B cell (primary cell): ENCODE results near the gene THSD4. TPM values are rescaled to one million over a fixed set of nuclear protein-coding genes. Genes with fewer than 3 reads are reported as not detected.

Experiments used
- ATAC-seq: fragments of 200-7000 bp; cut with Tn5 transposase; one replicate; pipeline ENCODE4 v1.10.0; 2021; ENCODE audit warnings: low read depth, mild to moderate bottlenecking, moderate number of reproducible peaks, moderate library complexity
- CTCF ChIA-PET: fragments of 350-600 bp; sonication (Branson Sonifier 250); formaldehyde crosslinking; loops from one replicate; lab custom pipeline; 2021; ENCODE audit warnings: antibody characterized with exemption, inconsistent platforms; lab: Charles Lee
- POLR2A ChIA-PET: fragments of 350-600 bp; sonication (Branson Sonifier 250); formaldehyde crosslinking; loops from one replicate; lab custom pipeline; 2021; ENCODE audit warnings: antibody characterized with exemption; lab: Charles Lee
- DNase-seq: peaks from one replicate; pipeline ENCODE4 v3.0.0; 2013
- H2AFZ ChIP-seq: 2 replicates; pipeline ENCODE4 v1.6.1; 2012; ENCODE audit warnings: mild to moderate bottlenecking, low read depth, low read length; ENCODE audit not compliant: insufficient read depth, poor library complexity, severe bottlenecking
- H3K27ac ChIP-seq, 2 donors: 1 replicate in 1 of 2; 2 replicates in 1 of 2; pipeline ENCODE4 v1.5.1; 2012 to 2013; ENCODE audit warnings: low read length in 2 of 2, mild to moderate bottlenecking in 2 of 2, moderate library complexity in 1 of 2
- H3K27me3 ChIP-seq, 4 experiments: fragments of 200-600 bp in 1 of 4; sonication (generic) in 1 of 4; replicated peaks in 1 of 4; 1 replicate in 2 of 4; 2 replicates in 2 of 4; pipeline versions ENCODE4 v1.6.1 to v1.7.0; 2013 to 2016; ENCODE audit warnings: low read length in 3 of 4, mild to moderate bottlenecking in 2 of 4, mixed read lengths in 1 of 4, moderate library complexity in 1 of 4; ENCODE audit not compliant: insufficient read depth in 4 of 4, control insufficient read depth in 3 of 4; ENCODE audit errors: control extremely low read depth in 1 of 4
- H3K36me3 ChIP-seq, 2 experiments: replicated peaks in 1 of 2; 1 replicate in 1 of 2; 2 replicates in 1 of 2; pipeline versions ENCODE4 v1.6.1 to v1.7.1; 2013; ENCODE audit warnings: low read length in 1 of 2; ENCODE audit not compliant: insufficient read depth in 2 of 2, control insufficient read depth in 1 of 2; ENCODE audit errors: control extremely low read depth in 1 of 2, extremely low read depth in 1 of 2
- H3K4me1 ChIP-seq, 2 donors: fragments of 200-600 bp in 1 of 2; sonication (generic) in 1 of 2; 1 replicate in 1 of 2; 2 replicates in 1 of 2; pipeline versions ENCODE4 v1.5.1 to v1.6.1; 2013 to 2017; ENCODE audit warnings: low read length in 2 of 2; ENCODE audit not compliant: control insufficient read depth in 2 of 2, insufficient read depth in 2 of 2
- H3K4me2 ChIP-seq: replicated peaks from 2 replicates; pipeline ENCODE3; 2012; ENCODE audit warnings: mild to moderate bottlenecking, low read depth, low read length; ENCODE audit not compliant: poor library complexity, severe bottlenecking
- H3K4me3 ChIP-seq, 5 experiments: fragments of 200-600 bp in 1 of 5; sonication (generic) in 1 of 5; 1 replicate in 3 of 5; 2 replicates in 2 of 5; pipeline versions ENCODE4 v1.5.1 to v1.7.0; 2011 to 2016; ENCODE audit warnings: low read length in 4 of 5, mild to moderate bottlenecking in 4 of 5, low read depth in 2 of 5, control low read depth in 1 of 5, moderate library complexity in 1 of 5; ENCODE audit not compliant: insufficient read depth in 1 of 5; ENCODE audit errors: control extremely low read depth in 1 of 5, extremely low read depth in 1 of 5
- H3K79me2 ChIP-seq: fragments of 200-600 bp; sonication (generic); one replicate; pipeline ENCODE4 v1.6.0; 2016; ENCODE audit warnings: low read length; ENCODE audit not compliant: control insufficient read depth, insufficient read depth
- H3K9ac ChIP-seq: fragments of 200-600 bp; sonication (generic); 2 replicates; pipeline ENCODE4 v1.6.1; 2017; ENCODE audit warnings: mild to moderate bottlenecking, low read length, moderate library complexity
- H3K9me3 ChIP-seq, 3 donors: one replicate each; pipeline versions ENCODE4 v1.6.1 to v1.7.1; 2013; ENCODE audit warnings: low read length in 2 of 3; ENCODE audit not compliant: control insufficient read depth in 2 of 3, insufficient read depth in 1 of 3; ENCODE audit errors: control extremely low read depth in 1 of 3
- H4K20me1 ChIP-seq: 2 replicates; pipeline ENCODE4 v1.6.0; 2012; ENCODE audit warnings: mild to moderate bottlenecking, low read length; ENCODE audit not compliant: insufficient read depth, control insufficient read depth, poor library complexity, severe bottlenecking
- H3K27ac Mint-ChIP-seq: one replicate; pipeline ENCODE4 v1.8.0; 2021; ENCODE audit warnings: mixed read lengths
- H3K27me3 Mint-ChIP-seq: one replicate; pipeline ENCODE4 v1.8.0; 2021; ENCODE audit warnings: mixed read lengths
- H3K4me1 Mint-ChIP-seq: one replicate; pipeline ENCODE4 v1.8.0; 2021; ENCODE audit warnings: mixed read lengths
- H3K4me3 Mint-ChIP-seq: one replicate; pipeline ENCODE4 v1.8.0; 2021; ENCODE audit warnings: mixed read lengths
- H3K9me3 Mint-ChIP-seq: one replicate; pipeline ENCODE4 v1.8.0; 2022; ENCODE audit warnings: mixed read lengths; ENCODE audit not compliant: insufficient read depth
- EZH2 ChIP-seq: IDR thresholded peaks from 2 replicates; pipeline ENCODE4 v1.6.1; 2012; ENCODE audit warnings: borderline replicate concordance, low read depth, mild to moderate bottlenecking, moderate library complexity, low read length; ENCODE audit not compliant: insufficient read depth, poor library complexity, severe bottlenecking
- WGBS: methylation state at CpG from one replicate; pipeline ENCODE4 v1.1.5; 2013; ENCODE audit warnings: missing lambda C conversion rate; ENCODE audit not compliant: insufficient coverage; 5-methylcytosine and 5-hydroxymethylcytosine counted together
- intact Hi-C: fragments of 100-400 bp; cut with micrococcal nuclease; formaldehyde crosslinking; loops from one replicate; pipeline ENCODE4 v1.10.0; 2022
- polyA plus RNA-seq: library from polyadenylated mRNA; depleted of rRNA; stranded (reverse); fragments of >200 nt; gene quantifications from 2 replicates; pipeline ENCODE4 v1.2.3, GENCODE V29; 2012
- total RNA-seq, 2 donors: library from RNA; stranded (reverse); fragments of 120-200 nt in 1 of 2; gene quantifications; 1 replicate in 1 of 2; 2 replicates in 1 of 2; pipeline versions ENCODE4 v1.2.3 to v1.2.4, GENCODE V29; 2013 to 2022
- TF ChIP-seq, protein P1 (sequence below): fragments of 200-600 bp; IDR thresholded peaks from one replicate; pipeline ENCODE4 v1.8.0; 2022; ENCODE audit warnings: antibody characterized with exemption, mild to moderate bottlenecking

THSD4 gene
- total and polyA plus RNA-seq, 2 donors (not counting 1 experiment from before 2014, with no cell fraction given): not detected

DNA sequence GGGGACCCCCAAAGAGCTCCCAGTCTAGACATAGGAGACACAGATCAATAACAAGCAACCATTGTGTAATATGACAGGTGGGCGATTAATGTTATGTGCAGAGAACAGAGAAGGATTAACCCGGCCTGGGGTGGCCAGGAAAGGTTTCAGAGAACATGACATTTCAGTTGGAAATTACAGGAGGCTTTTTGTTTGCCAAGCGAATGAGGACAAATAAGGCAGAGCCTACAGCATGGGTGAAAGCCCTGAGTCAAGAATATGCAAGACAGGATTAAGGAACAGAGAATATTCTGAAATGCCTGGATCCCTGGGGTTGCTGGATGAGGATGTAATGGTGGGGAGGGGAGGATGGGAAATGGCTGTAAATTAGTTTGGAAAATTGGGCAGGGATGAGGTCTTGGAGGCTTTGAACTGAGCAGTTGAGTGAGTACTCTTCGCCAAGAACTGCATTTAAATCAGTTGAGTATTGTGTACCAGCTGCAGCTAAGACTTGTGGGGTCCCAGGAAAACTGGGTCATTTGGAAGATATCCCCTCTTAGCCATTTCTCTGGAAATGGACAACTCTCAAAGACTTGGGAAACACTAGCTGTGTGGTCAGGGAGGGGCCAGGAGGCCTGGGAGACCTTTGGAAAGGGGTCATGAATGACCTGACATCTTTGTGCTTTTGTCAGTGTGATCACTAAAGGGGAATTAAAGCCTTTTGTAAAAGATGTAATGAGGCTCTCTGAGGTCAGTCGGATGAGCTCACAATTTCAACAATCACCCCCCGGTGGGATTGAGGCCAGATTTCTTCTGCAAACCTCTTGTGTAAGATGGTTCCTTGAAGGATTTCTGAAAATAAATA, 496.5 kb downstream of the THSD4 start:
- no peaks in the 10 kb centered on the region for H3K9me3 ChIP-seq
- no peaks in the 10 kb centered on the region for H3K4me1 ChIP-seq
- Mint-ChIP-seq H3K4me3 (no peak overlapping the region), H3K27ac (no peak overlapping the region), H3K4me1 (no peaks in the 10 kb centered on the region), H3K27me3 (peaks cover 17% of the 10 kb centered on the region), H3K9me3 (no peaks in the 10 kb centered on the region)
- H4K20me1 ChIP-seq: no peaks in the 10 kb centered on the region
- ChIA-PET POLR2A (no interaction called here), CTCF (no interaction called here)
- no peak overlapping the region for H3K27ac ChIP-seq
- H3K79me2 ChIP-seq: no peaks in the 10 kb centered on the region
- intact Hi-C loops: no loop called here
- WGBS: 97% methylated on average over 3 of the region's 6 CpGs
- no peaks in the 10 kb centered on the region for H3K36me3 ChIP-seq
- no peak overlapping the region for H2AFZ ChIP-seq
- ATAC-seq (no peak), DNase-seq (no peak)
- no peak overlapping the region for H3K4me2 ChIP-seq
- H3K9ac ChIP-seq: no peak overlapping the region
- no peaks in the 10 kb centered on the region for H3K27me3 ChIP-seq
- H3K4me3 ChIP-seq: no peak overlapping the region
- TF ChIP-seq EZH2: no peak
- TF ChIP-seq, protein P1, sequence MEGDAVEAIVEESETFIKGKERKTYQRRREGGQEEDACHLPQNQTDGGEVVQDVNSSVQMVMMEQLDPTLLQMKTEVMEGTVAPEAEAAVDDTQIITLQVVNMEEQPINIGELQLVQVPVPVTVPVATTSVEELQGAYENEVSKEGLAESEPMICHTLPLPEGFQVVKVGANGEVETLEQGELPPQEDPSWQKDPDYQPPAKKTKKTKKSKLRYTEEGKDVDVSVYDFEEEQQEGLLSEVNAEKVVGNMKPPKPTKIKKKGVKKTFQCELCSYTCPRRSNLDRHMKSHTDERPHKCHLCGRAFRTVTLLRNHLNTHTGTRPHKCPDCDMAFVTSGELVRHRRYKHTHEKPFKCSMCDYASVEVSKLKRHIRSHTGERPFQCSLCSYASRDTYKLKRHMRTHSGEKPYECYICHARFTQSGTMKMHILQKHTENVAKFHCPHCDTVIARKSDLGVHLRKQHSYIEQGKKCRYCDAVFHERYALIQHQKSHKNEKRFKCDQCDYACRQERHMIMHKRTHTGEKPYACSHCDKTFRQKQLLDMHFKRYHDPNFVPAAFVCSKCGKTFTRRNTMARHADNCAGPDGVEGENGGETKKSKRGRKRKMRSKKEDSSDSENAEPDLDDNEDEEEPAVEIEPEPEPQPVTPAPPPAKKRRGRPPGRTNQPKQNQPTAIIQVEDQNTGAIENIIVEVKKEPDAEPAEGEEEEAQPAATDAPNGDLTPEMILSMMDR: no peak

DNA sequence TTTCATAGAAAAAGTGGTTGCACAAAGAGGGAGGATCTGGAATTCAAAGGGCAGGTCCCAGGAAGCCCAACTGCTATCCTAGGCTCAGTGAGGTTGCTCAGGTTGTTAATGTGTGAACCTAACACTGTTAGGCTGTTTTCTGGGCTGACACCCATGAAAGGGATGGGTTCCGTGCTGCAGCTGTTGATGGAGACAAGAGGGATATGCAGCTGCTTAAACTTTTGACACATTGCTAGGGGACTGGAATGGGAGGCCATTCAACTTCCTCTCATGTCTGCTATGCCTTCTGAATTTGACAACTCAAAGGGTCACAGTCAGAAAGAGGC, 497.1 kb downstream of the THSD4 start:
- H3K4me1 Mint-ChIP-seq: no peaks in the 10 kb centered on the region
- no peaks in the 10 kb centered on the region for H3K9me3 ChIP-seq
- no peaks in the 10 kb centered on the region for H3K9me3 Mint-ChIP-seq
- H2AFZ ChIP-seq: no peak overlapping the region
- no peak for TF ChIP-seq EZH2
- TF ChIP-seq, protein P1: no peak
- no peak overlapping the region for H3K4me3 Mint-ChIP-seq
- H3K9ac ChIP-seq: no peak overlapping the region
- ChIA-PET POLR2A (no interaction called here), CTCF (no interaction called here)
- intact Hi-C loops: no loop called here
- H3K27ac ChIP-seq: no peak overlapping the region
- H3K4me2 ChIP-seq: no peak overlapping the region
- H3K27ac Mint-ChIP-seq: no peak overlapping the region
- H3K27me3 Mint-ChIP-seq: peaks cover 13% of the 10 kb centered on the region
- 82% methylated on average over 1 of the region's 1 CpG for WGBS
- no peaks in the 10 kb centered on the region for H3K27me3 ChIP-seq
- no peaks in the 10 kb centered on the region for H4K20me1 ChIP-seq
- H3K36me3 ChIP-seq: no peaks in the 10 kb centered on the region
- H3K79me2 ChIP-seq: no peaks in the 10 kb centered on the region
- no peak for DNase-seq
- H3K4me3 ChIP-seq: no peak overlapping the region
- no peaks in the 10 kb centered on the region for H3K4me1 ChIP-seq
- ATAC-seq: no peak
